IPS DF 4.7 (cell line): ENCODE data around the gene EYA3.

Experiments
- DNase-seq: peaks from one replicate; pipeline ENCODE4 v3.0.0-alpha.2; 2013; ENCODE audit warnings: low spot score; ENCODE audit errors: extremely low read depth

EYA3 gene

DNA sequence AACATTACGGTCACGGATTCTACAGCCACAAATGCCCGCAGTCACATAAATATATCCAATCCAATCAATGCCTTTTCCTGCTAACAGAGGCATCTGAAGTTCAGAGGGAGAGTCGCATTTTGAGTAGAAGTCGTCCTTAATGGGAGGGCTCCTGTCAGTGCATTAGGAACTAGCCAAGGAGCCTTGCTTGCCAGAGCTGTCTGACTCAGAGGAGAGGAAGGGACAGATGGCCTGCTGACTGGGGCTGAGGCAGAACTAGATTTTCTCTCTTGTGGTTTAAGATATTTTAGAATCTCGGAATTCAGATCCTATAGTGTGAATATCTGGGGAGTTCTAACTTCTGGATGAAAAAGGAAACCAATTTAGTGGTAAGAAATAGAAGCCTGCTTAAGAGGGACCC, 118.0 kb downstream of the EYA3 start:
- no peak for DNase-seq

DNA sequence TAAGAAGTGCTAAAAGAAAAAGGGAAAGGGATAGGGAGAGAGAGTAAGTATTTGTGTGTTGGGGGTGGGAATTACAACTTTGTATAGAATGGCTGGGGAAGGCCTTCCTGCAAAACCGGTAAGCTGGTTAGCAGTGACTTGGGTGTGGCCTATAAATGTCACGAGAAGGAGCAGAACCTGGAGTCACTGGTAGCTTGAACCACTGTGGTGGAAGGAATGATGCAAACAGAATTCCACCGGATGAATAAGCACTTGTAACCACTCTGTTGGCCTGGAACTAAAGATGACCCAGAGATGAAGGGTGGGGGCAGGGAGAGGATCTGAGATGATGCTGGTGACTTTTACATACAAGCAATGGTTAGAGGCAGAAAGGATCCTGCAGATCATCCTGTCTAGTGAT, 119.7 kb downstream of the EYA3 start:
- DNase-seq, result no peak

DNA sequence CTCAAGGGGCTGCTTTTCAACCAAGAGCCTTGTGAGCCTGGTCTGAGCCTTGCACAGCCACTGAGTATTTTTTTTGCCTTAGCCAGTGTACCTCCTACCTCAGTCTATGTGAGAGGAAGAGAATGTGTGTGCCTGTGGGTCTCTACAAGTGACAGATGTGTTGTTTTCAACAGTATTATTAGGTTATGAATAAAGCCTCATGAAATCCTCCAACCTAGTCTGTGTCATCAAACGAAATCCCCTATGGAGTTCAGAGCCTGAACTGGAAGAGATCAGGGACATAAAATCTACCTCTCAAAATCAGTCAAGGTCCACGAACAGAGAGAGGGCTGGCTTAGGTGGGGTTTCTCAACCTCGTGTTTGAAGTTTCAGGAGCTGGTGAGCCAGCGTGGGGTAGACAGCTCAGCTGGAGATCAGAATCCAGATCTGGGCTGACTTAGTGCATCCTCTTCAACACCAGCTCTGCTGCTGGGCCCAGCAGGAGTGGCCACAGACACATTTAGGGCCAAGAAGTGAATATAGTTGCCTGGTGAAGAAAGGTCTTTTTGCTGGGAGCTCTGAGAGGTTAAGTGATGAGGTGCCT, 120.4 kb downstream of the EYA3 start:
- no peak for DNase-seq

- no peak for DNase-seq
Measured at GRCh38 chr1:27967106-27967883, 121.1 kb downstream of the EYA3 start.

- DNase-seq, result no peak
Measured at GRCh38 chr1:27966402-27967105, 121.9 kb downstream of the EYA3 start.

DNA sequence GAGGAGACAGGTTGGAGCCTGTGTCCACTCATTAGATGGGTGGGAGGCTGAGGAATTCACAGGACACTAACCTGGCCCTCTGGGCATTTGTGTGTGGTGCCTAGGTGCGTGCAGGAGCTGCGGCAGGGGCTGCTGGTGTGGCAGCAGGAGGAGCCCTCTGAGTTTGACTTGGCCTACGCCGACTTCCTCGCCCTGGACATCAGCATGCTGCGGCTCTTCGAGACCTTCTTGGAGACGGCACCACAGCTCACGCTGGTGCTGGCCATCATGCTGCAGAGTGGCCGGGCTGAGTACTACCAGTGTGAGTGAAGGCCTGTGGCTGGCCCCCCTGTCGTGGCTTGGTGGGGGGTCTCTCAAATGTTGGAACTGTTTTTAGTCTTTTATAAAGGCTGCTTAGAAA, 125.0 kb downstream of the EYA3 start:
- DNase-seq, result no peak

- DNase-seq, result no peak
Measured at GRCh38 chr1:27961646-27962221, 126.7 kb downstream of the EYA3 start.

GRCh38 chr1:27960762-27961645, 127.4 kb downstream of the EYA3 start:
- no peak for DNase-seq

GRCh38 chr1:27959792-27960603, 128.4 kb downstream of the EYA3 start, which contains the start of gene XKR8:
Gene XKR8, plus strand, starts transcription at chr1:27959973. Its CDS starts 97 bp downstream, at chr1:27960070.
- no peak for DNase-seq

- no peak for DNase-seq
Measured at GRCh38 chr1:27958513-27958912, 129.9 kb downstream of the EYA3 start.

GRCh38 chr1:27957655-27958054, 130.8 kb downstream of the EYA3 start:
- no peak for DNase-seq

DNA sequence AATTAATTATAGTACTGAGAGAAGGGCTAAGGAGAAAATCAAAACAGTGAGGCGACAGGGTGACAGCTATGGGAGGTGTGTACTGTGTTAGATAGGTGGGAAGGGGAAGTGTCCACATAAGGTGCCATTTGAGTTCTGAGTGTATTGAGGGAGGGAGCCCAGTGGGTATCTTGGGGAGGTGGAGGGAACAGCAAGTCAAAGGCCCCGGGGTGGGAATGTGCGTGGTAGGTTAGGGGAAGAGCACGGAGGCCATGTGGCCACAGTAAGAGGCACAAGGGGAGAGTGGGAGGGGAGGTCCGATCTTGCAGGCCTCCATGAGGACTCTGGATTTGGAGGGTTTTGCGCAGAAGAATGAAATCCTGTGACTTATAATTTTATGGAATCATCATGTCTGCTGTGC, 131.6 kb downstream of the EYA3 start:
- no peak for DNase-seq

DNA sequence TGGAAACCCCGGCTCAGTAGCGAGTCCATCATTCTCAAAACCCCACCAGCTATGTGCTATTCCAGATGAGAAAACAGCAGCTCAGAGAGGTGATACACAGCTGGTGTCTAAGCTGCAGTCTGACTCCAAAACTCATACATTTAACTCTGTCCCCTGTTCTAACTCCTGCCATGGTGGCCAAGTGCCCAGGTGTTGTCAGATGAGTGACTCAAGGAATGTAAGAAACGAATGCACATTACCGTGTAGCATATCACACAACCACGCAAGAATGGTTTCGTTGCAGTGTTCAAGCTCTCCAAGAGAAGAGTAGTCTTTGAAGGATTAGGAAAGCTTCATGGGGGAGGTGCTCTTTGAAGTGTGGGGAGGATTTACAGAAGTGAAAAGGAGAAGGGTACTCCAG, 133.3 kb downstream of the EYA3 start:
- no peak for DNase-seq

DNA sequence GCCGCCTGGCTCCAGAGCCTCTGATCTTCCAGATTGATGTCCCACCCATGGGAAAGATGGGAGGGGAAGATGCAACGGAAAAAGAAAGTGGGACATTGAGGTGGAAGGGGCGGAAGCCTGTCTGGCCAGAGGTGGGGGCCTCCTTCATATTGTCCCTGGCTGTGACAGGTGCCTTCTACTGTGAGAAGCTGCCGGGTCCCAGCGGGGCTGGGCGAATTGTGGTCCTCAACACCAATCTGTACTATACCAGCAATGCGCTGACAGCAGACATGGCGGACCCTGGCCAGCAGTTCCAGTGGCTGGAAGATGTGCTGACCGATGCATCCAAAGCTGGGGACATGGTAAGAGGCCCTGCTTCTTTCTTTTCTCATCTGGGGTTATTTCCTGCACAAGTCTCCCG, 134.2 kb downstream of the EYA3 start:
- no peak for DNase-seq

DNA sequence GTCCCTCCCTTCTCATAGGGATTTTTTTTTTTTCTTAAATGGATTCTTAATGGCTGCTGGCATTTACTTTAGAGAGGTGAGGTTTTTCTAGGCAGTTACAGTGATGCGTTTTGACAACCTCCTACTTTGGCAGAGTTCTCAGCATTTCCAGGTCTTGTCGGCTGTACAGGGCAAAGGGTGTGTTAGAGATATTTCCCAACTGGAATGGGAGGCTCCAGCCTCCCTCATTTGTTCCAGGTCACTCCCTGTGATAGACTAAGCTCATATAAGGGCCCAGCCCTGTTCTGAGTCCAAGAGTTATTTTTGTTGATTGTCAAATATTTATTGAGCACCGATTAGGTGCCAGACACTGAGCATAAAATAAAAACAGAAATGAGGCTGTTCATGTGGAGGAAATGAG, 136.3 kb downstream of the EYA3 start:
- no peak for DNase-seq

DNA sequence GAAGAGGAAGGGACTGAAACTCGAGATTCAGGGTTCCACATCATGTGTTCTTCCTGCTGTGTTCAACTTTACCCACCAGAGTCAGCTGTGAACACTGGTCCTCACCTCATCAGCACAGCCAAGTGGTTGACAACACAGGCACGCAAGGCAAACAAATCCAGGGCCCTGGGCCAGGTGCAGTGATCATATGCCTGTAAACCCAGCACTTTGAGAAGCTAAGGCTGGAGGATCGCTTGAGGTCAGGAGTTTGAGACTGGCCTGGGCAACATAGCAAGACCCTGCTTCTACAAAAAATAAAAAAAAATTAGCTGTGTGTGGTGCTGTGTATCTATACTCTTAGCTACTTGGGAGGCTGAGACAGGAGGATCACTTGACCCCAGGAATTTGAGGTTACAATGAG, 137.0 kb downstream of the EYA3 start:
- DNase-seq, result no peak

GRCh38 chr1:27949027-27949426, 139.4 kb downstream of the EYA3 start:
- no peak for DNase-seq

DNA sequence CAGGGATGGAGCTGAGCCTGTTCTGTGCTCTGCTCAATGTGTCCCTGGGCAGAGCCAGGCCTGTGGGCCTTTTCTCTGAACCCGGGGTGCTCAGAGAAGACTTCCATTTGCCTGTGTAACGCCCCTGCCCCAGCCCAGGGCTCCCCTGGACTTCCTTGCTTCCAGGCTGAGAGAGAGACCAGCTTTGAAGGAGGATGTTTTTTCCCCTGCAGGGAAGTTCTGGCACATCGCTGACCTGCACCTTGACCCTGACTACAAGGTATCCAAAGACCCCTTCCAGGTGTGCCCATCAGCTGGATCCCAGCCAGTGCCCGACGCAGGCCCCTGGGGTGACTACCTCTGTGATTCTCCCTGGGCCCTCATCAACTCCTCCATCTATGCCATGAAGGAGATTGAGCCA, 143.4 kb downstream of the EYA3 start:
- no peak for DNase-seq

GRCh38 chr1:27941671-27942540, 146.5 kb downstream of the EYA3 start:
- DNase-seq, result no peak
